Lung microvascular endothelial cell (primary cell): ENCODE measurements around the gene DDX24. TPM values are rescaled to one million over a fixed set of nuclear protein-coding genes. Genes with fewer than 3 reads are reported as not detected.

ENCODE experiments used
- DNase-seq, 2 donors: peaks; one replicate each; pipeline versions ENCODE4 v3.0.0 to v3.0.0-alpha.2; 2010; ENCODE audit warnings: low read depth in 2 of 2
- total RNA-seq: library from RNA; depleted of rRNA; stranded (reverse); fragments of >200 nt; gene quantifications from 2 replicates; pipeline ENCODE4 v1.2.1, GENCODE V29; 2014

DDX24 gene
- 53.8 and 79.8 TPM in 2 replicates for total RNA-seq

DNA sequence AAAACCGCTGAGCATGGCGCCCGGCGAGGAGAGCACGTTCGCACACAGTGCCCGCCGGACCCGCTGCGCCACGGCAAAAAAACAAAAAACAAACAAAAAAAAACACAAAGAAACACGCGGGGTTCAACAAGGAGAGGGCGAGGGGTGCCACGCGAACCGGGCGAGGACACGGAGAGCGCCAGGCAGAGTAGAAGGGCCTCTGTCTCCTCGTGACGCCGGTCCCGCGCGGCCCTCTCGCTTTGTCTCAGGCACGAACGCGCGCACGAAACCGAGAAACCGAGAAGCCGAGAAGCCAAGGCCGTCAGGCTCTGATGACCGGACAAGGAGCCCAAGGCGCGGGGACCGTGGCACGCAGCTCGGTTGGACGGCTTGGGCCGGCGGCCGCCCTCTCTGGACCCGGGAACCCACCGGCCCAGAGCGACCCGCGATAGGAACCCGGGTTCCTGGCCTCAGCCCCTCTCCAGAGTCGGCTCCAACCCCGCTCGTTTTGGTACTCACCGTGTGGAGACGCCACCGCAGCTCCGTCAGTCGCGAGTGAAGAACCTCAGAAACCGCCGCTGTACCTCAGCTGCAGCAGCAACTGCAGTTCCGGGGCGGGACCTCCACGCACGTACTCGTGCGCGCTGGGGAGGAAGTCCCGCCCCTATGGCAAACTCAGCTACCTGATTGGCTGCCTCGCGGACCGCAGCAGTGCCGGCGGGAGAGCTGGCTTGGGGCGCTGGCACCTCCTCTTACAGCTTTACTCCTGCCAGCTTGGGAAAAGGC, at the start of gene DDX24, which contains the start of gene IFI27L1:
Gene DDX24 (minus strand): TSS at position 582 of the 765 bp plus-strand sequence. CDS start 1,460 bp downstream, outside the sequence.
Gene IFI27L1 (plus strand): TSS at position 690 of the 765 bp plus-strand sequence. CDS start 15,628 bp downstream, outside the sequence.
- peak; percentile 96 for DNase-seq

GRCh38 chr14:94129758-94130414, 48.9 kb upstream of the DDX24 start:
- peak in 1 of 2 donors; percentile 57 for DNase-seq

DNA sequence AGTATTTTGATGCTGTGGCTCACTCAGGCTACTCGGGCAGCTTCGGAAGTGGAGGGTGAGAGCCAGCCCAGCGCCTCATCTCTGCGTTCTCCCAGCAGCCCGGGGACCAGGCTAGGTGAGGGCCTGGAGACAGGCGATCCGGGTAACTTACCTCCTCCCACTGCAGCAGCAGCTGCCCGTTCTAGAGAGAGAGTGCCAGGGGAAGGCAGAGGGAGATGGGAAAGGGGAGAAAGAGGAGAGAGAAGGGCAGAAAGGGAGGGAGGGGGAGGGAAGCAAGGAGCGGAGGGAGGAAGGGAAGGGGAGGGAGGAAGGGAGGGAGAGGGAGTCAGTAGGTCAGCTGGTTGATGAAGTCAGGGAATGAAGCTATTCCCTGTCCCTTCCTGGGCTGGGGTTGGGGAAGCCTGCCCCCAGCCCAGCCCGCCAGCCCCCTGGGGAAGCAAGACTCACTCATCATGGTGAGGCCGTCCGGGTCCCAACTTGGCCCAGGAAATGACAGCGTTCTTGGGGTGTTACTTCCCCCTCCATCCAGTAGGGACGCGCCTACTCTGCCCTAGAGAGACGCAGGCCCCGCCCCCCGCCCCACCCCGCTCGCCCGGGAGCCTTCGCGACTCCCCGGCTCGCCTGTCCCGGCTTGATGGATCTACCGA, 48.2 kb upstream of the DDX24 start, which contains the start of gene IFI27L2:
Gene IFI27L2 (minus strand): TSS at position 494 of the 647 bp plus-strand sequence. CDS start 40 bp downstream, at position 454.
- peak in 1 of 2 donors; percentile 72 for DNase-seq

DNA sequence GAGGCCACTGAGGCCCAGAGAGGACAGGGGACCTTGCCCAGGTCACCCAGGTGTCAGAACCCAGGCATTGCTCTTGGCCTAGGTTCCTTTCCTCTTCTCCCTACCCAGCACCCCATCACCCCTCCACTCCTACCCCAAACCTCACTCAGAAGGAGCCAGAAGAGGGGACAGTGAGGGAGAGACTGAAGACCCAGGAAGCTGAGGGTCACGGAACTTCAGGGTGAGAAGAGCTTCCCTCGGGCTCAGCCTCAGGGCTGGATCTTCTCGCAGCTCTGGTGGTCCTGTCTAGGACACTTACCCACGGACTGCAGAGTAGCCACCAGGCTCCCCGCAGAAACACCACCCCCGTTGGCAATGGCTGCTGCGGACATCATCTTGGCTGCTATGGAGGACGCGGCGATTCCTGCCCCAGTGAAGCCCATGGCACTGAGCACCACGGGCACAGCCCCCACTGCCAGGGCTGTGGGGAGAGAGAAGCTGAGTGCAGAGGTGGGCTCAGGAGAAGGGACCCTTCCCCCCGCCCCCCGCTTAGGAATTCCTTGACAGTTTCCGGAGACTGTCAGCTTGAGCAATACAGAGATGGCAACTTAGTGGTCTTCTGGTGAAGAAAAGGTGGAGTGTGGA, 47.3 kb upstream of the DDX24 start:
- DNase-seq = no peak

DNA sequence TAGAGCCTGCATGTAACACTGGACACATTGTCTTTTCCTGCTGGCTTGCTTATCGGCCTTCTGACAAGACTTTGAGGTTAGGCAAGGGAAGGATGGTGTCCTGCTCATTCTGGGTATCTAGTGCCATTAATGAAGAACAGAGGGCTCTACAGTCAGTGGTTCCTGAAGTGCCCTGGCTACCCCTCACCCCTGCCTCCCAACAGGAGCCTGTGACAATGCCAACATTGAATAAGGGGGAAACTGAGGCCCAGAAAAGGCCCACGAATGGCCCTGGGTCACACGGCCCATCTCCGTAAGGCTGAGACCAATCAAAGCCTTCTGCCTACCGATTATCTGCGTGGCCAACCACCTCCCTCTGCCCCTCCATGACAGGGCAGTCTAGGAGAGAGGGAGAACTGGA, 46.3 kb upstream of the DDX24 start:
- DNase-seq = no peak

DNA sequence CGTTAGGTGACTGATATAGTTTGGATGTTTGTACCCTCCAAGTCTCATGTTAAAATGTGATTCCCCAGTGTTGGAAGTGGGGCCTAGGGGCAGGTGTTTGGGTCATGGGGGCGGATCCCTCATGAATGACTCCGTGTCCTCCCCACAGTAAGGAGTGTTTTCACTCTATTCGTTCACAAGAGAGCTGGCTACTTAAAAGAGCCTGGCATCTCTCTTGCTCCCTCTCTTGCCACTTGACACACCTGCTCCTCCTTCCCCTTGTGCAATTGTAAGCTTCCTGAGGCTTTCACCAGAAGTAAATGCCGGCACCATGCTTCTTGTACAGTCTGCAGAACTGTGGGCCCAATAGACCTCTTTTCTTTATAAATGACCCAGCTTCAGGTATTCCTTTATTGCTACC, 45.8 kb upstream of the DDX24 start:
- no peak for DNase-seq

- no peak for DNase-seq
Observed at GRCh38 chr14:94126419-94126677, 45.3 kb upstream of the DDX24 start.

DNA sequence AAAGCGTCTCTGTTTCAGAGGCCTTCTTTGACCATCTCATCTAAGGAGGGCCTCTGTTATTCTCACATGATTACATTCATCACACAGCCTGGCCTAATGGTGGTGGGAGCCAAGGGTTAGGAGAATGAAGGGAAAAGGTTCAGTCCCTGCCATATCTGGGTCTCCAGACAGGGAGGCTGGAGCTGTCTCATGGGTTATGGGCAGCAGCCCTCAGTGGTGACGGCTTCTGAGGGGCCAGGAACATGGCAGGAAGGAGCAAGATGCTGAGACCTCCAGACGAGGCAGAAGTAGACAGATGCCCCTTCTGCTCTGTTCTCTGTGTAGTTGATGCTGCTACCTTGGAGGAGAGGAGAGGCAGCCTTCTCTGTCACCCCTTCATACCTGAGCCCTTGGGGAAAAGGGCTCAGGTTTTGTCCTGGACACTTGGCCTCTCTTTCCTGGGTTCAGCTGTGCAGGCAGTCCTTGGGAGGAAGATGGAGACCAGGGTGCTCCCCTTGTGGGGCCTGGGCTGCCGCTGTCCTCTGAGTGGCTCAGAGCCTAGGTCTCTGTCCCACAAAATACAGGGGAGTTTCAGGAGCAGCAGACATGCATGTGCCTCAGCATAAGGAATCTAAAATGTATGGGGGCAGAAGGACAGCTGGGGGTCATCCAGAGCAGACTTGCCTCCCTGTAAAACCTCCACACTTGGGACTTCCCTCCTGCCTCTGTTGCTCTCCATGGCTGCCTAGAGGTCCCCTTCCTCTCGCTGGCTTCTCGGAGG, 44.8 kb upstream of the DDX24 start:
- DNase-seq = no peak

DNA sequence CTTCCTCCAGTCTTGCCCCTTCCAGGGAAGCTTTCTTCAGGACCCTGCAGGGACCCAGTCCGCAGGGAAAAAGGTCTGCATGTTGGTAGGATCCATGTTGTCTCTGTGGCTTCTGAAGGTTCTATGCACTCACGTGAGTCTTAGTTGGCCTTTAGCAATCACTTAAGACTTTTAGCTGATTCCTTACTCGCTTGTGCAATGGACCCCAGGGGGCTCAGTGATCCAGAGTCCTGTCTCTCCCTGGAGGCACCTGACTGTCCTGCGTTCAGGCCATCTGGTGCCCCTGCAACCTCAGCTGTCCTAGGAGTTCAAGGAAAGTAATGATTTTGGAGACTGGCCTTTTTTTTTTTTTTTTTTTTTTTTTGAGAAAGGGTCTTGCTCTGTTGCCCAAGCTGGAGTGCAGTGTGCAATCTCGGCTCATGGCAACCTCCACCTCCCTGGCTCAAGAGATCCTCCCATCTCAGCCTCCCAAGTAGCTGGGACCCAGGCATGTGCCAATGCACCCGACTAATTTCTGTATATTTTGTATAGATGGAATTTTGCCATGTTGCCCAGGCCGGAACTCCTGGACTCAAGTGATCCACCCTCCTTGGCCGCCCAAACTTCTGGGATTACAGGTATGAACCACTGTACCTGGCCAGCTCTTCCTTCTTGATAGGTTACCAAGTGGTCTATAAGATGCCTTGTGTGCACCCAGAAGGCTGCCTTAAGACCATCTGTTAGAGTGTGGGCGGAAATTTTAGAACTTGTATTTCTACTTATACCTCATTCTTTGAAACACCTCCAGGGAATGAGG, 43.8 kb upstream of the DDX24 start:
- no peak for DNase-seq

DNA sequence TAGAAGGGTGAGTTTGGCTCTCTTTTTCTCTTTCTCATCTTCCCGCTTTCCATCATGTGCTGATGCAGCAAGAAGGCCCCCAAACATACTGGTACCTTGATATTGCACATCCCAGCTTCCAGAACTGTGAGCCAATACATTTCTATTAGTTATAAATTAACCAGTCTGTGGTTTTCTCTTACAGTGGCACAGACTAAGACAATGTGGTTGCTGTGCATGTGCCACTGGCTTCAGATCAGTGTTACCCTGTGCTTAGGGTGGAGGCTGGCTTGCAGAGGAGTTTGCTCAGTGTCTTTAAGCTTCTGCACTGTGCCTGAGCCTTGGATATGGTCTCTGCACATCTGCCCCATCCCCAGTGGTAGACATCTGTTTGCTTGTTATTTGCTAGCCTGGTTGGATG, 42.9 kb upstream of the DDX24 start:
- DNase-seq = no peak

DNA sequence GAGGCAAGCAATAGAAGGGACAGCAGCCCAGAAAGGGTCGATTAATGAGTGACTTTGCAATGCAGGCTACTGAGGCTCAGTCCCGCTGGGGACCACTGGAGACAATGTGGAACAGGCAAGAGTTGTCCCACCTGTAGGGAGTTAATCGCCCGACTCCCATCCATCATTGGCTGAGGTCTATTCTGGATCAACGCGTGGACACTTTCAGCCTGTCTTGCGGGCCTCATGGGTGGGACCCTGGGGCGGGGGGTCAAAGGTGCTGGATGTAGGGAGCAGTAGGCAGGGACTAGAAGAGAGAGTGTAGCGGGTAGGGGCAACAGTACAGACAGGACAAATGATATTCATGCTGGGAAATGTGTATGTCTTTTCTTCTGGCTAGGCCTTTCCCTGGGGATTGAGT, 42.3 kb upstream of the DDX24 start:
- no peak for DNase-seq

DNA sequence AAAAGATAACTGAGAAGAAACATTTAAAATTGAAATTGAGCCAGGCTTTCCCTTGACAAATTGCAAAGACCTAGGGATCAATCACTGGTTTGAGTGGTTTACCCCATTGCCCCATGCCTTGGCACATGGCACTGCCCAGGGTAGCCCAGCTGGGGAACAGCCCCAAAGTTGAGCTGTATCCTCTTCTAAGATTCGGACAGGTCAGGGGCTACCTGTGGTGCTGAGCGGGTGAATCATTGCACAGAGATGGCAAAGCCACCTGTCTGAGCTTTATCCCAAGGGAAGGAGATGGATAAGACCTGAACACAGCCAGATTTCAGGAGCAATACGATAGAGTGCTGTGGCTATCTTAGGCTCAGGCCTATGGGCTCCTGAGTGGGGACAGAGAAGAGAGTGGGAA, 41.4 kb upstream of the DDX24 start:
- no peak for DNase-seq

- DNase-seq = no peak
Observed at GRCh38 chr14:94121485-94121884, 40.5 kb upstream of the DDX24 start.

- DNase-seq = peak; percentile 39 to 69
Observed at GRCh38 chr14:94120667-94121340, 39.8 kb upstream of the DDX24 start.

GRCh38 chr14:94119071-94119470, 38.1 kb upstream of the DDX24 start:
- no peak for DNase-seq

DNA sequence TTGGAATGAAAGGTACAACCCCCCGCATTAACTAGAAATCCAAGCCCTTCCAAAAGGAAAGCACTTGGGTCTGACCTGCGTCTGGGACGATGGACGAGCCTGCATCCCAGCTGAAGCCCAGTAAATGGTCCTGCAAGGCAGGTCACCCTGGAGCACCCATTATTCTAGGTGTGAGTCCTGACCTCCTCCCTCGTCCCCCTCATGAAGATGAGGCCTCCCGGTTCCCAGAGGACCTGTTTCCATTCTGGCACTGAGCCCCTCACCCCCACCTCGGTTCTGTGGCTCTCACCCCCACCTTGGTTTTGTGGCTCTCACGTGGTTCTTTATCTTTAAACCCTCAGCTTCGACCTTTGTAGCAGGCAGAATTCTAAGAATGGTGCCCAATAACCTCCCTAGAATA, 36.9 kb upstream of the DDX24 start:
- DNase-seq = no peak

GRCh38 chr14:94116701-94117100, 35.7 kb upstream of the DDX24 start:
- DNase-seq = no peak

DNA sequence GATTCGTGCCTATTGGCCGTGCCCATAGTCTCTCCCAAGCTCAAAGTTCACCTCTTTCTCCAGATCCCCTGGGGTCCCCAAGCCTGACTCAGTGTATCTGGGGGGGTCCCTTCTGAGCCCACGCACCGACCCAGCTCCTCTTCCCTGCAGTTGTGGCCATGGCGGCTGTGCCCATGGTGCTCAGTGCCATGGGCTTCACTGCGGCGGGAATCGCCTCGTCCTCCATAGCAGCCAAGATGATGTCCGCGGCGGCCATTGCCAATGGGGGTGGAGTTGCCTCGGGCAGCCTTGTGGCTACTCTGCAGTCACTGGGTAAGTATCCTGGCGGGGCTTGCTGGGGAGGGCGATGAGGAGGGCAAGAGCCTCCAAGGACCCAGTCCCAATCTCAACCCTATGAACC, 34.6 kb upstream of the DDX24 start:
- no peak for DNase-seq

DNA sequence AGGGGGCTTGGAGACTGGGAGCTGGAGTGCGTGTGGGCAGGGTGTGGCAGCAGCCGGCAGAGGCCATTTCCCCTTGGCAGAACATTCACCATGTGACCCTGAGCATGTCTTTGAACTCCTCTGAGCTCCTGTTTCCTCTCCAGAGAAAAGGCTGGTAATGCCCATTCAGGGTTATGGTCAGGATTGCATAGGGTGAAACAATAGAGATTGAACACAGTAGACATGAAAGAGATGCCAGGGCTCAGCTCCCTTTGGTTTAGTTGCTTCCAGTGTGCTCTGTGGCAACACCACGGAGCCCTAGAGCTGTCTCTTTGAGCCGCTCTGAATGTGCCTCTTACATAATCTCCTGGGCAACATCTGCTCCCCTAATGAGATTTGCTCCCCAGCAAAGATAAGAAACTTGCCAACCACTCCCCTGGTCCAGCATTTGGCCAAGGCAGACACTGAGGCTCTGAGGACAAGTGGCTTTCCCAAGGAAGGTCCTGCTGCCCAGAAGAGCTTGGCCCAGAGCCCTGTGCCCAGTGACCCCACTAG, 34.1 kb upstream of the DDX24 start:
- peak; percentile 42 to 63 for DNase-seq
